PC-9 (cell line): ENCODE results near the gene ZBTB7A. TPM values are rescaled to one million over a fixed set of nuclear protein-coding genes. Genes with fewer than 3 reads are reported as not detected.

Experiments used
- BruUV-seq: library from RNA; stranded (reverse); fragments of 400-500 nt; replicated peaks from 2 replicates; lab custom pipeline; 2021; lab: Mats Ljungman, UMichigan
- CTCF ChIA-PET: fragments of 300-600 bp; sonication (Branson Sonifier 250); formaldehyde crosslinking; loops from one replicate; lab custom pipeline; 2022; ENCODE audit warnings: antibody characterized with exemption; lab: Charles Lee
- POLR2A ChIA-PET: fragments of 300-600 bp; sonication (Branson Sonifier 250); formaldehyde crosslinking; loops from one replicate; lab custom pipeline; 2022; ENCODE audit warnings: antibody characterized with exemption; ENCODE audit not compliant: unreplicated experiment; lab: Charles Lee
- DNase-seq, 2 experiments: peaks; one replicate each; pipeline versions ENCODE4 v3.0.0 to v3.0.0-alpha.2; 2015 to 2022; ENCODE audit warnings: mixed read lengths in 1 of 2
- H2AFZ ChIP-seq: fragments of 200-600 bp; sonication (generic); 2 replicates; pipeline ENCODE4 v1.8.1; 2017; ENCODE audit warnings: antibody characterized with exemption
- H3F3A ChIP-seq: fragments of 200-600 bp; sonication (generic); 2 replicates; pipeline ENCODE4 v1.8.1; 2017; ENCODE audit warnings: antibody characterized with exemption, mild to moderate bottlenecking, low read depth; ENCODE audit not compliant: insufficient read depth
- H3K27ac ChIP-seq: fragments of 200-600 bp; sonication (generic); 2 replicates; pipeline ENCODE4 v1.6.1; 2016; ENCODE audit warnings: mixed run types
- H3K27me3 ChIP-seq: fragments of 200-600 bp; sonication (generic); 2 replicates; pipeline ENCODE4 v1.6.1; 2016; ENCODE audit warnings: low read depth, mixed run types; ENCODE audit not compliant: insufficient read depth
- H3K36me3 ChIP-seq: fragments of 200-600 bp; sonication (generic); 2 replicates; pipeline ENCODE4 v1.6.1; 2016; ENCODE audit warnings: low read depth, mixed run types
- H3K4me1 ChIP-seq: fragments of 200-600 bp; sonication (generic); replicated peaks from 2 replicates; pipeline ENCODE4 v1.6.1; 2016; ENCODE audit warnings: mixed run types; ENCODE audit not compliant: insufficient read depth
- H3K4me2 ChIP-seq: fragments of 200-600 bp; sonication (generic); 2 replicates; pipeline ENCODE4 v1.6.1; 2017; ENCODE audit warnings: mixed run types
- H3K4me3 ChIP-seq: fragments of 200-600 bp; sonication (generic); 2 replicates; pipeline ENCODE4 v1.6.1; 2016; ENCODE audit warnings: mixed run types
- H3K79me2 ChIP-seq: fragments of 200-600 bp; sonication (generic); 2 replicates; pipeline ENCODE4 v1.6.1; 2017; ENCODE audit warnings: low read depth, mixed run types
- H3K9me2 ChIP-seq: fragments of 200-600 bp; sonication (generic); 2 replicates; pipeline ENCODE4 v1.8.1; 2017; ENCODE audit warnings: mild to moderate bottlenecking; ENCODE audit not compliant: insufficient read depth
- H3K9me3 ChIP-seq: fragments of 200-600 bp; sonication (generic); 2 replicates; pipeline ENCODE4 v1.8.1; 2016; ENCODE audit warnings: low read depth; ENCODE audit not compliant: insufficient read depth
- H4K20me1 ChIP-seq: fragments of 200-600 bp; sonication (generic); 2 replicates; pipeline ENCODE4 v1.8.1; 2017; ENCODE audit not compliant: insufficient read depth
- CTCF ChIP-seq: fragments of 200-600 bp; sonication (generic); conservative IDR thresholded peaks from 2 replicates; pipeline ENCODE4 v1.6.1; 2017; ENCODE audit warnings: mixed run types, antibody characterized with exemption, mild to moderate bottlenecking, moderate library complexity
- EZH2 ChIP-seq: fragments of 200-600 bp; sonication (generic); IDR thresholded peaks from 2 replicates; pipeline ENCODE4 v1.8.0; 2017; ENCODE audit warnings: antibody characterized with exemption, low read depth
- intact Hi-C: fragments of 100-400 bp; cut with micrococcal nuclease; formaldehyde crosslinking; loops from one replicate; pipeline ENCODE4 v1.10.0; 2022; ENCODE audit not compliant: unreplicated experiment
- total RNA-seq: library from RNA; stranded (reverse); gene quantifications from 2 replicates; pipeline ENCODE4 v1.2.3, GENCODE V29; 2021

ZBTB7A gene
- total RNA-seq, 1 experiment from 2014 or later = 41.2 TPM

GRCh38 chr19:4064496-4065260 is 2.0 kb downstream of the ZBTB7A start:
- no peaks in the 10 kb centered on the region for H3K9me3 ChIP-seq
- peak overlapping the region; percentile 91 for H3K4me2 ChIP-seq
- H3K36me3 ChIP-seq = no peaks in the 10 kb centered on the region
- H3K27ac ChIP-seq = peak overlapping the region; percentile 59
- peaks cover 17% of the 10 kb centered on the region; the same call in 1 of the 2 replicates for H3F3A ChIP-seq
- H3K9me2 ChIP-seq = no peaks in the 10 kb centered on the region
- H2AFZ ChIP-seq = no peak overlapping the region
- DNase-seq = no peak
- TF ChIP-seq CTCF (no peak), EZH2 (no peak)
- peak overlapping the region; percentile 74 for H3K4me3 ChIP-seq
- peaks cover 39% of the 10 kb centered on the region for H4K20me1 ChIP-seq
- peaks cover 54% of the 10 kb centered on the region for H3K79me2 ChIP-seq
- H3K4me1 ChIP-seq = peaks cover 39% of the 10 kb centered on the region
- no peaks in the 10 kb centered on the region for H3K27me3 ChIP-seq
- intact Hi-C loops = loop anchor here (5.0 to 10.0 kb wide), 3 partner anchors 77 to 118 kb away; partner anchors contain the start of genes ANKRD24, EEF2 and SIRT6
- BruUV-seq = no TSS peak
- CTCF ChIA-PET = no interaction called here
- POLR2A ChIA-PET = no interaction called here

GRCh38 chr19:4064149-4064495 is 2.6 kb downstream of the ZBTB7A start:
- Histone ChIP-seq H3K4me3 (peak overlapping the region; percentile 74), H3K9me2 (no peaks in the 10 kb centered on the region), H4K20me1 (peaks cover 39% of the 10 kb centered on the region), H3K27ac (peak overlapping the region; percentile 59), H3K4me1 (peaks cover 44% of the 10 kb centered on the region), H3K4me2 (peak overlapping the region; percentile 91), H3K27me3 (no peaks in the 10 kb centered on the region), H3K36me3 (no peaks in the 10 kb centered on the region), H2AFZ (no peak overlapping the region), H3F3A (peaks cover 19% of the 10 kb centered on the region; the same call in 1 of the 2 replicates), H3K79me2 (peaks cover 59% of the 10 kb centered on the region), H3K9me3 (no peaks in the 10 kb centered on the region)
- ChIA-PET POLR2A (no interaction called here), CTCF (no interaction called here)
- DNase-seq = no peak
- no TSS peak for BruUV-seq
- TF ChIP-seq EZH2 = no peak
- TF ChIP-seq CTCF = no peak
- intact Hi-C loops = loop anchor here (5.0 to 10.0 kb wide), 2 partner anchors 77 to 81 kb away; partner anchors contain the start of gene EEF2

GRCh38 chr19:4063369-4064148 is 3.1 kb downstream of the ZBTB7A start:
- Histone ChIP-seq H2AFZ (no peak overlapping the region), H3K27ac (peak overlapping the region; percentile 96), H3K36me3 (no peaks in the 10 kb centered on the region), H3K79me2 (peaks cover 65% of the 10 kb centered on the region), H3K27me3 (no peaks in the 10 kb centered on the region), H4K20me1 (peaks cover 39% of the 10 kb centered on the region), H3K4me3 (peak overlapping the region; percentile 74), H3K9me3 (no peaks in the 10 kb centered on the region), H3K9me2 (no peaks in the 10 kb centered on the region), H3K4me2 (peak overlapping the region; percentile 91), H3K4me1 (peaks cover 50% of the 10 kb centered on the region), H3F3A (peaks cover 24% of the 10 kb centered on the region; the same call in 1 of the 2 replicates)
- intact Hi-C loops = loop anchor here (5.0 to 10.0 kb wide), 2 partner anchors 76 to 81 kb away; partner anchors contain the start of gene EEF2
- BruUV-seq = TSS peak; percentile 25
- TF ChIP-seq CTCF = no peak
- TF ChIP-seq EZH2 = no peak
- POLR2A ChIA-PET = no interaction called here
- no peak for DNase-seq
- CTCF ChIA-PET = no interaction called here
